GM12864 (cell line): Measurements from ENCODE around the gene FXYD6.

Experiments
- DNase-seq: peaks from one replicate; pipeline ENCODE4 v3.0.0-alpha.2; 2011; ENCODE audit warnings: low read depth
- H3K4me3 ChIP-seq: 2 replicates; pipeline ENCODE4 v1.5.1; 2011; ENCODE audit warnings: mild to moderate bottlenecking, low read depth, low read length, control low read depth
- TF ChIP-seq, protein P1 (sequence below): IDR thresholded peaks from 2 replicates; pipeline ENCODE4 v1.5.1; 2011; ENCODE audit warnings: low read depth, mild to moderate bottlenecking, moderate library complexity, low read length, control low read depth, inconsistent platforms; ENCODE audit errors: missing control alignments

The FXYD6 gene

DNA sequence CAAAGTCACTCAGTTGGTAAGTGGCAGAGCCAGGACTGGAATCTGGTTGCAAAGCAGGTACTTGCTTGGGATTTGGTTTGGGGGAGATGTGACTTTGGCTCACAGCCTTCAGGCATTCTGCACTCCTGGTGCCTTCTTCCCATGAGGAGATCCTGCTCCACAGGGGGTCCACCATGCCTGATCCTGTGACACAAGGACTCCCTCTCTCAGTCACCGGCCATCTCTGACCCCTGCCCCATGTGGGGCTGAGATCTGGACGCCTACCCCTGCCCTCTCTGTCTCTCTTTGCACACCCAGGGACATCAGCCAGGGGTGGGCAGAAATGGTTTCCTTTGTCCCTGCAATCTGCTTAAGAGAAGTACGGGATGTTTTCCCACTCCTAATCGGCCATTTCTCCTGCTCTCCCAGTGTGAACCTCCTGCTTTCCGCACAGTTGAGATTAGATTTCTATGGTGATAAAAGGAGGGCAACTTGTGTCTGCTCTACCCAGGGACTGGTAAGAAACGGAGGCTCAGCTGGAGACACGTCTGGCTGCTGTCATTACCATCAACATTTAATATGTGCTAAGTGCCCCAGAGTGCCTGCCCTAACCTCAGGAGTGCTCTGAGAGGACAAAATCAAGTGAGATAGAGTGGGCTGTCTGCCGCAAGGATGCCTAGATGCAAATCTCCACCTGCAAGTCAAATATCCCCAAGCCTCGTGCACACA is 11.1 kb upstream of the FXYD6 start:
- DNase-seq, result no peak
- TF ChIP-seq, protein P1, sequence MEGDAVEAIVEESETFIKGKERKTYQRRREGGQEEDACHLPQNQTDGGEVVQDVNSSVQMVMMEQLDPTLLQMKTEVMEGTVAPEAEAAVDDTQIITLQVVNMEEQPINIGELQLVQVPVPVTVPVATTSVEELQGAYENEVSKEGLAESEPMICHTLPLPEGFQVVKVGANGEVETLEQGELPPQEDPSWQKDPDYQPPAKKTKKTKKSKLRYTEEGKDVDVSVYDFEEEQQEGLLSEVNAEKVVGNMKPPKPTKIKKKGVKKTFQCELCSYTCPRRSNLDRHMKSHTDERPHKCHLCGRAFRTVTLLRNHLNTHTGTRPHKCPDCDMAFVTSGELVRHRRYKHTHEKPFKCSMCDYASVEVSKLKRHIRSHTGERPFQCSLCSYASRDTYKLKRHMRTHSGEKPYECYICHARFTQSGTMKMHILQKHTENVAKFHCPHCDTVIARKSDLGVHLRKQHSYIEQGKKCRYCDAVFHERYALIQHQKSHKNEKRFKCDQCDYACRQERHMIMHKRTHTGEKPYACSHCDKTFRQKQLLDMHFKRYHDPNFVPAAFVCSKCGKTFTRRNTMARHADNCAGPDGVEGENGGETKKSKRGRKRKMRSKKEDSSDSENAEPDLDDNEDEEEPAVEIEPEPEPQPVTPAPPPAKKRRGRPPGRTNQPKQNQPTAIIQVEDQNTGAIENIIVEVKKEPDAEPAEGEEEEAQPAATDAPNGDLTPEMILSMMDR, result no peak
- H3K4me3 ChIP-seq, result no peak overlapping the region

DNA sequence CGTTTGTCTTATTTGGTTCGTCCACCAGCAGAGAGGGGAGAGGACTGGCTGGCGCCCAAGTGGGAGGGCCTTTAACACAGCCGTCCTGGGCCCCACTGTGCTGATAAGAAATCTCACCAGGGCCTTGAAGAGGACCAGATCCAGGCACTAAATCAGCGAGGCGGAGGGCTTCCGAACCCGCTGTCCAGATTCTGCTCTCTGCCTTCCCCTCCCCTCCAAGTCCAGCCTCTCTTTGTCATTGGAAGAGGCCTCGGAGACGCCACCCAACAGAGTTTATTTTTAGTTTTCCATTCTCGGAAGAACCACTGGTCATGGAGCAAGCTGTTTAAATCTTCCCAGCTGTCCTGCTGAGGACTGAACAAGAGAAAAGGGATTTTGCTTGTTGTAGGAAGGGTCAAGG is 9.3 kb upstream of the FXYD6 start:
- H3K4me3 ChIP-seq, result no peak overlapping the region
- TF ChIP-seq, protein P1, result no peak
- DNase-seq, result no peak

DNA sequence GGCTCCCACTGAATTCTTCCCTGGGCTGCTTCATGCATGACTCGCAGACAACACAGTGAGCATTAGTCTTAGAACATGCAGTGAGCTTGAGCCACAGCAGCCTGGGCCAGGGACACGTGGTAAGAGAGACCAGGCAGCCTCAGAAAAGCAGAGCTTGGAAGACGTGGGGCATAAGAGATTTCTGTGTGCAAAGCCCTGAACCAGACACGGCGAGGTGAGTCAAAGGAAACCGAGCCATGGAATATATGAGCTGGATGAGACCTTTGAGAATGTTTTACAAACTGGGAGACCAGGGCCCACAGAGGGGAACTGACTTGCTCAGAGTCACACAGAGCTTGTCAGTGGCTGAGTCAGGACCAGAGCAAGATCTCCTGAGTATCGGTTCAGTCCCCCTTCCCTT is 8.5 kb upstream of the FXYD6 start:
- TF ChIP-seq, protein P1, result no peak
- no peak for DNase-seq
- H3K4me3 ChIP-seq, result no peak overlapping the region

DNA sequence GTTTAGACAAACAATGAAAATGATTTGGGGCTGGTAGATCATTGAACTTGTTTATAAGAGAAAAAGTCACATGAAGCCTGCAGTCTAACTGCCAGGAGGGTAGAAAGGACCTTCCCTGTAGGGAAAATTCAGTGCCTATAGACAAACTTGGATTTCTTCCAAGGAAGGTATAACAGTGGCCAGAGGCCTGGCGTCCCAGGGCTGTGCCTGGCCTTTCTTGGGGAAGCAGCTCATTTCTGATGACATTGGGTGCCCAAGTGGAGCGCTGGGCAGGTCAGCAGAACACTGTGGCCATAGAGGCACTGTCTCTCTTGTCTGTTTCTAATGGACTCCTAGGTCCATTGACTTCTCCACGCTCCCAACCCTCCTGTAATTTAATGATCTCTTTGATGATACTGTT is 6.6 kb upstream of the FXYD6 start:
- TF ChIP-seq, protein P1, result no peak
- DNase-seq, result no peak
- H3K4me3 ChIP-seq, result no peak overlapping the region

DNA sequence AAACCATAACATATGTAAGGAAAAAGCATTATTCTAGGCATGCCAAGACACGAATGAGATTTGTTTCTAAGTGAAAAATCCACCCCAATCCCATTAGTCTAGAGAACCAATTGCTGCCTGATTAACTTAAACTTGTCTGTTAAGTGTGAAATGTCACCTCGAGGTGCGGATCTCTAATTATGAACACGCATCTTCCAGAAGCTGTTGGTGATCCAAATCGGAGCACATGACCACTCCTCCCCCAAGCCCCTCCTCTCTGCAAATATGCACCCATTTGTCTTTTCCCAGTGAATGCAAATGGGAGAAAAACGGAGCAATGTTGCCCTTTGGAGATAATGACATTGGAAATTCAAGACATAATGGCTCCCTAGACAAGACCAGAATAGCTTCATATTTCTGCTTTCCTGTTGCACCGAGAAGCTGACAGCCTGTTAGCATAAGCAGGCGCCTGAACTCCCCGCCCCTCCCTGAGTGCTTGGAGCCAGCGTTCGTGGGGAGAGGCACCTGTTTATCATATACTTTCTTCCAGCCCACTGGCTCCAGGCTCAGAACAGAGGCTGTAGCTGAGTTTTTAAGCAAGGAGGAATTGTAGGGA is 6.0 kb upstream of the FXYD6 start:
- H3K4me3 ChIP-seq, result no peak overlapping the region
- no peak for DNase-seq
- TF ChIP-seq, protein P1, result no peak

DNA sequence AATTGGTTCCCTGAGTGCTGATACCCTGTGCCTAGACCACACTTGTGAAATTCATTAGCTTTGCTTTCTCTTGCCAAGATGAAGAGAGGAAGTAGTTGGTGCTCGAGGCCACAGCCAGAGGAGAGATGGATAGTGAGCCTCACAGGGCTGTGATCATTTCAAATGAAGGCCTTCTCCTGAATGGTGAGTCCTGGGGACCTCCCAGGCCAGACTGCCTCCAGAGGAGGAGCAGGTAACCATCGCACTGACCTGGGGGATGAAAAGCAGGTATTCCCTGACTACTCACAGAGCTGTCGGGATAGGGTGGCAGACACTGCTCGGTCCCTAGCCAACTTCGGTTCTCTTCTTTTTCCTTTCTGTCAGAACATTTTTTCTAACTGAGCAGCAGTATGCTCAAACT is 4.8 kb upstream of the FXYD6 start:
- TF ChIP-seq, protein P1, result no peak
- no peak for DNase-seq
- no peak overlapping the region for H3K4me3 ChIP-seq
